Measurements from ENCODE around the gene CHST12.
"Not testable (repeated sequence)": the region's sequence is repeated elsewhere in the genome, so short reads cannot be mapped to it uniquely, and the experiment has no call there.

CHST12 gene

GRCh38 chr7:2403014-2403717 lies at the start of gene CHST12:
CHST12 (plus strand) TSS chr7:2403611; CDS start chr7:2432640, 29,029 bp downstream.
- FAIRE-seq = no peak

DNA sequence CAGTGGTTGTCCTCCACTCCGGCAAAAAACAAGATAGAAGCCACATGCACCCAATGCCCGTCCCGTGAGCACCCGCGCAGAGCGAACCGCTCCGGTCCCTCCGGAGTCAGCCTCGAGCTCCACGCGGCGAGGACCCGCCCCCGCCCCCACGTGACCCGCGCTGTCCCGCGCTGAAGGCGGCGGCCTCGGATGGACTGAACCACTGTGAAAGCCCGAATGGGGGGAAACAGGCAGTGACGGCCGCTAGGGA lies 49.5 kb upstream of the CHST12 start:
- no peak for FAIRE-seq

DNA sequence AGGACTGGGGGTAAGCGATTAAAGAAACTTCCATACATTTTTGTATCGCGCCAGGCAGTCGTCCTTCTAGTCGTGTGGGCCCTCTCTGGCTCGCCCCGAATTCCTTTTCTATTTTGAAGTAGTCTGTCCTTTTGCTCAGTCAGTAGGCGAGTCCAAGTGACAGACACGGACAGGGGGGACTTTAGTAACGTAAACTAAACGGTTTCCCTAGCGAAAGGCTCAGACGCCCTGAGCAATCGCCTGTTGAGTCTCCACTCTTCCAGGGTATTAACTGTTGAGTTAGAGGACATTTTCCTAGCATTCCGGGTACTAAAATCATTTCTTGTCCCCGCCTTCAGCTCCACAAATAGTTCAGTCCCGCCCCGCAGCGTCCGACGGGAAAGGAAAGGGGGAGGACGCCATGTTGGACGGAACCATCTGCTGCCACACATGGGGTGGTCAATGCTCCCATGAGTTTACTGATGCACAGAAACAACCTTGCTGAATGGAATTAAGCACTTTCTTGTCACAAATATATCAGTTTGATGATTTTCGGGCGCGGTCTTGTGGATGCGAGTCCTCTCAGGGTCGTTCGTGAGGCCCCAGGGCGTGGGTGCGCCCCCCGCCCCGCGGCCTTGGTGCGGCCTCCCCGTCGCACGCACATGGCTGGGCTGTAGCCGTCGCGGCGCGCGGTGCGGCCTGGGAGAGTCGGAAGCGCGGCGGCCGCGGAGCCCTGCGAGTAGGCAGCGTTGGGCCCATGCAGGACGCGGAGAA lies 49.0 kb upstream of the CHST12 start, which contains the start of gene EIF3B:
TSS of gene EIF3B (plus strand) at position 642 of the 753 bp plus-strand sequence. CDS start at position 737, 95 bp downstream.
- FAIRE-seq = no peak

- no peak for FAIRE-seq
These were observed 48.3 kb upstream of the CHST12 start for GRCh38 chr7:2354939-2355704.

DNA sequence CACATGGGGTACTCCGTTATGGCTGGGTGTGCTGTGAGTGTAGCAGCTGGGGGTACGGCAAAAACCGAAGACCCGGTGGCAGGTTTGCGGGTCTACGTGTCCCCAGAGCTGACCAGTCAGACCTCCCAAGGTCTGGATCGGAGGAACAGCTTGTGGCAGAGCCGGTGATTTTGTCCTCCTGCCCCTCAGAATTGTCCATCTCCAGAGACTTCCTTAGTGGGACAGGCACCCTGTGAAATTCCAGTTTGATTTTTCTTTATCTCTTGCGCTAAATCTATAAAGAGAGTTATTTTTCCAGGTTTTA lies 47.8 kb upstream of the CHST12 start:
- FAIRE-seq = no peak

DNA sequence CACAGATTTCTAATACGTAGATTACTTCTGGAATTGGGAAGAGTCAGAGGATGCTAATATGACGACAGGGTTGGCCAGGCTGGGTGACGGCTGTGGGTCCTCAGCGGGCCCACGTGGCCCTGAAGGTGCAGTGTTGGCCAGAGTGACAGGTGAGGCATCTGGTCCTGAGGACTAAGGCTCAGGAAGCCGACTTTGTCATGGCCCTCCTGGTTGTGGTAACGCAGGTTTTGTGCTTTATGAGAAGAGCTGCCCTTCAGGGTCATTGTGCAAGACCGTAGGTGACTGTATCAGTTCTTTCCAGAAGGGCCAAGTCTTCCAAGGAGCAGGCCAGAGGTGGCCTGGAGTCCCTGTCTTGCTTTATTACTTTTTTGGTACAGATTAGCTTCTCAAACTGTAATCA lies 46.2 kb upstream of the CHST12 start:
- no peak for FAIRE-seq

- FAIRE-seq = no peak
These were observed 45.8 kb upstream of the CHST12 start for GRCh38 chr7:2357571-2357970.

- no peak for FAIRE-seq
These were observed 44.4 kb upstream of the CHST12 start for GRCh38 chr7:2358968-2359527.

DNA sequence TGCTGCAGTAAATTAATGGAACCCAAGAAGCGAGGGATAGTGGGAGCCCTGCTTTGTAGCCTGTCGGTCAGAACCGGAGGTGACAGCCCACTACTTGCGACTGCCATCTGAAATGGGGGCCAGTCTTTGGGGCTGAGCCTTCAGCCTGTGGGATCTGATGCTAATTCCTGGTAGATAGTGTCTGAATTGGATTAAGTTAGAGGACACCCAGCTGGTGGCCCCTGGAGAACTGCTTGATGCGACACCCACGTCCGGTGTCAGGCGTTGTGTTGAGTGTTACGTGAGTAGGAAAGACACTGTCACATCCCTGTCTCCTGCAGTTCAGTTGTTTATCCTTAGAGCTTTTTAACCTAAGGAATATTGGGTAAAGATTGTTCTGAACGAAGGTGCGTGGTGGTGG lies 43.8 kb upstream of the CHST12 start:
- FAIRE-seq = no peak

DNA sequence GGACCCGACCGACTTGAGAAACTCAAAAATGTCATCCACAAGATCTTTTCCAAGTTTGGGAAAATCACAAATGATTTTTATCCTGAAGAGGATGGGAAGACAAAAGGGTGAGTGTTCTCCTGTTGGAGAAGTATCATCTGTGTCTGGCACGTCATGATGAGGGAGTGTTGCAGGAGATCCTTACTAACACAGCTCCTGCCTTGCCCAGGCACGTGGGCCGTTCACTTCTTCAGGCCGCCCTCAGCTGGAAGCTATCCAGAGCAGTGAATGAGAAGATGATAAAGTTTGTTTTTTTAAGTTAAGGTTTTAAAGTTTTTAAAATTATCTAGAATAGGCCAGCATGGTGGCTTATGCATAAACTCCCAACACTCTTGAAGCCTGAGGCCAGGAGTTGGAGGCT lies 42.6 kb upstream of the CHST12 start:
- FAIRE-seq = no peak

- no peak for FAIRE-seq
These were observed 40.9 kb upstream of the CHST12 start for GRCh38 chr7:2362385-2363088.

- FAIRE-seq = no peak
These were observed 34.3 kb upstream of the CHST12 start for GRCh38 chr7:2369139-2369538.

- no peak for FAIRE-seq
These were observed 32.1 kb upstream of the CHST12 start for GRCh38 chr7:2371329-2371728.

- no peak for FAIRE-seq
These were observed 30.7 kb upstream of the CHST12 start for GRCh38 chr7:2372724-2373123.

- FAIRE-seq = no peak
These were observed 30.3 kb upstream of the CHST12 start for GRCh38 chr7:2373124-2373556.

GRCh38 chr7:2373646-2374045 lies 29.8 kb upstream of the CHST12 start:
- no peak for FAIRE-seq

- FAIRE-seq = no peak
These were observed 29.0 kb upstream of the CHST12 start for GRCh38 chr7:2374401-2374800.

DNA sequence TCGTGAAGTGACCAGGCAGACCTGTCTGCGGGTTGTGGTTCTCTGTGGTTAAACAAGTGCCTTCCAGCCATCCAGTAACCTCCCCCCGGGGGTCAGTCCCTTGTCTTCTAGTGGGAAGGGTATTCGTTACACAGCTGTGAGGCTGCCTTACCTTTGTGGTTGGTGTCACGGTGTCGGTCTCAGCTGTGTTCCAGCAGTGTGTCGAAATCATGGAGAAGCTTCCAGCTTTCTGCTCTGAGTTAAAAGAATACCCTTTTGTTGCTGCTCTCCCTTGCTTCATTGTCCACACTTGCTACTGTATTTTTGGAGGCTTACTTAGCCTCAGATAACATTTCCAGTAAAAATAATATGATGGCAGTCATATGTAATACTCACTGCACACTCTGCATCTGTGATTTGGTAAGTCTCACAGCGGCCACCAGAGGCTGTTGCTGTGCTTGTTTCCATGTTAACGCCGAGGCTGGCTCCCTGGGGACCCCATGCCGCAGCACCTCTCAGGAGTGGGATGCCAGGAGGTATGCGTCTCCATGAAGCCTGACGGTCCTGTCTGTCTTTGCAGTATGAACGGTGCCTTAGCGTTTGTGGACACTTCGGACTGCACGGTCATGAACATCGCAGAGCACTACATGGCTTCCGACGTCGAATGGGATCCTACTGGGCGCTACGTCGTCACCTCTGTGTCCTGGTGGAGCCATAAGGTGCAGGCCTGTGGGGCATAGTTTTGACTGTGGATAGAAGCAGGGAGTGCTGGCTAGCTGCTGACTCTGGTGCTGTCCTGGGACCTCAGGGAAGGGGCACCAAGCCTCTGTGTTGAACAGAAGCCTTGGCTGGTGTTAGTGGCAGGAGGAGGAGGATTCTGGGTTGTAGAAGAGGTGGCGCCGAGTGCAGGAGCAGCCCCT lies 28.3 kb upstream of the CHST12 start:
- FAIRE-seq = no peak

DNA sequence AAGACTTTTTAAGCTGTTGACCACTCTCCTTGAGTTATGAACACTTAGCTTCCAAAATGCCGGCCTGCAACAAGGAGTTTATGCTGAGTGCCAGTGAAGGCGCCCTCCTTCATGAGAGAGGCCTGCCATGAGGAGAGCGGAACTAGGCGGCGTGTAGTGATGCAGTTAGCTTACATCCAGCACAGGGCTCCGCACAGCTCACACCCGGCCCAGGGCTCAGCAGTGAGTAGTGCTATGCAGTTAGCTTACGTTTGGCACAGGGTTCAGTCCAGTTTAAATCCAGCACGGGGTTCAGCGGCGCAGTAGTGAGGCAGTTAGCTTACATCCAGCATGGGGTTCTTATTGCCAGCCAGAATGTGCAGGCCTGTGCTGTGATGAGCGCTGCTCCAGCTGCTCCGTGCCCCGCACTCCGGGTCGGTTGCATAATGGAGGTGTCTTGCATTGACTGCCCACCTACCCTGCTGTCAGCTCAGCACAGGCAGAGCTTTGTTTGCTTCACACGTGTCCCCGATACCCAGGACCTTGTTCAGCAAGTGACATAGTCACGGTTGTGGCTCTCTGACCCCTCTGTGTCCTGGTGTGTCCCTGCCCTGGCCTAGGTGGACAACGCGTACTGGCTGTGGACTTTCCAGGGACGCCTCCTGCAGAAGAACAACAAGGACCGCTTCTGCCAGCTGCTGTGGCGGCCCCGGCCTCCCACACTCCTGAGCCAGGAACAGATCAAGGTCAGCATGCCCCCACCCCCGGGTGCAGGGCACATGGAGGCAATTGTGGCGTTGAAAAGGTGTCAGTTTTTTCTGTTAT lies 26.9 kb upstream of the CHST12 start:
- FAIRE-seq = no peak

DNA sequence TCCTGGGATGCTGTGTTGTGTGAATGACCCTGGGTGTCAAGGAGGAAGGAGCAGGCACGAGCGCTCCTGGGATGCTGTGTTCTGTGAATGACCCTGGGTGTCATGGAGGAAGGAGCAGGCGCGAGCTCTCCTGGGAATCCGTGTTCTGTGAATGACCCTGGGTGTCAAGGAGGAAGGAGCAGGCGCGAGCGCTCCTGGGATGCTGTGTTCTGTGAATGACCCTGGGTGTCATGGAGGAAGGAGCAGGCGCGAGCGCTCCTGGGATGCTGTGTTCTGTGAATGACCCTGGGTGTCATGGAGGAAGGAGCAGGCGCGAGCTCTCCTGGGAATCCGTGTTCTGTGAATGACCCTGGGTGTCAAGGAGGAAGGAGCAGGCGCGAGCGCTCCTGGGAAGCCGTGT lies 25.9 kb upstream of the CHST12 start:
- FAIRE-seq = not testable (repeated sequence)

- FAIRE-seq = not testable (repeated sequence)
These were observed 25.3 kb upstream of the CHST12 start for GRCh38 chr7:2378125-2378524.

Measured in colon (tissue), 2 donors.